GM18861 (cell line): ENCODE data around the gene SPTBN1.
A peak's percentile ranks its signal among the peaks of the same experiment; 100 is the strongest.

Source experiments
- ATAC-seq: cut with Tn5 transposase; IDR thresholded peaks from one replicate; pipeline ENCODE4 v1.9.1; 2021; ENCODE audit not compliant: unreplicated experiment

The SPTBN1 gene

GRCh38 chr2:54586494-54586893 lies 130.4 kb downstream of the SPTBN1 start:
- ATAC-seq, result no peak

GRCh38 chr2:54587171-54588016 lies 131.3 kb downstream of the SPTBN1 start:
- ATAC-seq, result no peak

DNA sequence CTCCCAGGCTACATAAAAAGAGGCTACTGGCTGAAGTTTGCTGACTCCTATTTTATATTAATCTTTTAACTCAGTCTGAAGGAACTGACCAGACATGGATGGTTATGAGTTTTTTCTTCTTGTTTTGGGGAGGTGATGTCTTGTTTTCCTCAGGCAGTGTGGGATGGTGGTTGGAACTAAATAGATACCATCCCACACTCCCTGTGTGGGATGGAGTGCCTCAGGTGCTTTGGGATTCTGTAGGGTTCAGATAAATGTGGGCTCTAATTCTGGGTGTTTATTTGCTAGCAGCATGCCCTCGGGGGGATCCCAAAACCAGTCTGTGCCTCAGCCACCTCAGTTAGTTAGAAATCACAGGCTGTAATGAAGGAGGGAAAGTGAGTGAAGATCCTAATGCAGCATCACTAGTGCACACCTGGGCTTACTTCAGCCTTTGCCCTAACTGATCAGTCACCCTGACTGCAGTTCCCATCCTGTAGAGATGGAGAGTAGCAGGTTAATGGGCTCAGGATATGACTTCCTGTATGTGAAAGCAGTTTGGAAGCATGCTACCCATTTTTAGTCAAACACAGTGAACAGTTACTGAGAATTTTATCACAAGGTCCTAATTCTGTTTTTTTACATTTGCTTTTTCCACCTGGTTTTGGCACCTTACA lies 132.2 kb downstream of the SPTBN1 start:
- peak; percentile 31 for ATAC-seq

DNA sequence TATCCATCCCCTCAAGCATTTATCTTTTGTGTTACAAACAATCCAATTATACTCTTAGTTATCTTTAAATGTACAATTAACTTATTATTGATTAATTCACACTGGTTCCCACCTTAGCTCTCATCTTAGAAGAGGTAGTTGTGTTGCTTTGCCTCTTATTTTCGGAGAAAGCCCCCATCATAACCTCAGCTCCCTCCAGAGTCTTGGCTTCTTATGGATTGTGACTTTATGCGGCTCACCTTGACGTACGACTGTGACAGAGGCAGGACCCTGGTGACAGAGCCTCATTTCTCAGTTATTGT lies 132.9 kb downstream of the SPTBN1 start:
- no peak for ATAC-seq

DNA sequence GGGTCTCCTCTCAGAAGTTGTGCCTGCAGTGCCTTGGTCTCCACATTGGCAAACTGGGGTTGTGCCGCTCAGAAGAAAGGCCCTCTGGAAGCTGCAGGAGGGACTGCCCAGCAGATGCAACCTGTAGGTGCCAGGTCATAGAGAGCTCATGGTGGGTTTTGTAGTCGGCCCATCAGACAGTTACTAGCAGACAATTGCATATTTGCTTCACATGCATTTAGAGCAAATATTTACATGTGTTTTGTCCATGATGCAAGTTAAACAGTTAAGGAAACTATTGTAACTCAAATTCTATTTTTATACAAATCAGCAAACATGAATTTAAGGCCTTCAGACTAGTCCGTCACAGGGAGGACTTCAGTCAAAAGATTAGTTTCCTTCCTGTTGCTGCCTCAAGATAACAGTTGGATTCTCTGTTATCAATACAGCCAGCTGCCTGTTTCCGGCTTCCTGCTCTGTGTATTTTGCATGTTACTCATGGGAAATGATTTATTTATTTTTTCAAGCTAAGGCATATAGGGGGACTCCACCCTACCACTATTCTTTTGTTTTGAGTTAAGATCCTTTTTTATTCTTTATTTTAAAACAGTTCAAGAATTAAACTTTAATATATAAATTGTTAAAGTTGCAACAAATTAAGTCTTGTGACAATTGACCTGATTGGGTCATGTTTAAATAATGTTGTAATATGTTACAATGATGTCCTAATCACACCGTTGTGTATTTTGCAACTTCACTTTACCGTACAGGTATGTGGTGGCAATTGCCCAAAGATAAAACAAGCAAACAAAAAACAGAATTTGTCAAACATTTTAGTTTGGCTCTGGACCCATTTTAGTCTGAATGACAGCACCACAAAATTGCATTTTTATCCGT lies 133.5 kb downstream of the SPTBN1 start:
- no peak for ATAC-seq

DNA sequence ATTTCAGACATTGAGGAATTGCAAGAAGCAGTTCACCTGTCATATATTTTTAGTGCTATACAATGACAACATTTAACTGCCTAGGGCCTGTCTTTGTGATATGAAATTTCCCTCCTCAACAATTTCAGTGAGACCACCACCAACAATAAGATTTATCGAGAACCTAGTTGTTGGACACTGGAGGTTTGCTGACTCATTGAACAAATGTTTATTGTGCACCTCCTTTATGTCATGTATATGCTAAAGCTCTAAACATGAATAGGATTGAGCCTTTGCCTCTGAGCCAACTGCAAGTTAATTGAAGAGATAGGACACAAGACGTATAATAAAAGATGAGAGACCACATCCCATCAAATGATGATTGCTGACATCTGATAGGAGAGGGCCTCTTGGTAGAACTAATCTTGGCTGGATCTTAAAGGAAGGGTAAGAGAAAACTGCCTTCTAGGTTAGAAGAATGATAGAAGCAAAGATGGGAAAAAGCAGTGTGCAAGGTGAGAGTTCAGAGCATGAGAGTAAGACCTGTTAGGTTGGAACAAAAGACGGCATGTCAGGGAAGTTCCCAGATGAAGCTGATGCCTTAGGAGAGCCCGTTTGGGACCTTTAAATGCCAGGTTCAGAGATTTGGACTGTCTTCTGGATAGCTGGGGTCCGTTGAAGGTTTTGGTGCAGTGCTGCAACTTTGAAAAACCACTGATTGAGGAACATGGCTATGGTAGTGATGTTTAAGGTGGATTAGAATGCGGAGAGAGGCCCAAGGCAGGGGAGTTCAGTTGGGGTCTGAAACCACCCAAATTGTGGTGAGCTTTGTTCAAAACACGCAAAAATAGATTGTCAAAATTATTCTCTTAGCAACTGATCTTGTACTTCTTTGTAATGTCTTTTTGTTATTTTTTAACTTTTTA lies 134.3 kb downstream of the SPTBN1 start:
- ATAC-seq, result no peak

GRCh38 chr2:54591551-54591950 lies 135.4 kb downstream of the SPTBN1 start:
- no peak for ATAC-seq

DNA sequence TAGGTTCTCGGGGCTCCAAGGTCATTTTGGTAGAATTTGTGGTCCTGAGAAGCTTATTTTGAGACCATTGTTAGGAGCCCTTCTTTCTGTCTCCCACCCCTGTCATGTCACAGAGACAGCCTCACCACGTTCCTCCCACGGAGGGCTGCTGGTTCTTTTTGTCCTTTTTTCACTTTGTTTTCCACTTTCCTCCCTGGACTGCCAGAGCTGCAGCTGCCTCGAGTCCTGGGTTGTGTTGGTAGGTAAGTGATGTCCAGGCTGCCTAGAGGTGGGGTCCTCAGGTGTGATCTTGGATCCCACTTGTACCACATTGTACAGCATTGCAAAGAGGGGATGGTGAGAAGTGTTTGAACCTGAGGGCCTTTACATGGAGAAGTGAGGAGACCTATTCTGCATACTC lies 137.1 kb downstream of the SPTBN1 start:
- ATAC-seq, result no peak

- ATAC-seq, result no peak
These were observed 137.9 kb downstream of the SPTBN1 start for GRCh38 chr2:54594048-54594447.

- no peak for ATAC-seq
These were observed 139.2 kb downstream of the SPTBN1 start for GRCh38 chr2:54595161-54595803.

DNA sequence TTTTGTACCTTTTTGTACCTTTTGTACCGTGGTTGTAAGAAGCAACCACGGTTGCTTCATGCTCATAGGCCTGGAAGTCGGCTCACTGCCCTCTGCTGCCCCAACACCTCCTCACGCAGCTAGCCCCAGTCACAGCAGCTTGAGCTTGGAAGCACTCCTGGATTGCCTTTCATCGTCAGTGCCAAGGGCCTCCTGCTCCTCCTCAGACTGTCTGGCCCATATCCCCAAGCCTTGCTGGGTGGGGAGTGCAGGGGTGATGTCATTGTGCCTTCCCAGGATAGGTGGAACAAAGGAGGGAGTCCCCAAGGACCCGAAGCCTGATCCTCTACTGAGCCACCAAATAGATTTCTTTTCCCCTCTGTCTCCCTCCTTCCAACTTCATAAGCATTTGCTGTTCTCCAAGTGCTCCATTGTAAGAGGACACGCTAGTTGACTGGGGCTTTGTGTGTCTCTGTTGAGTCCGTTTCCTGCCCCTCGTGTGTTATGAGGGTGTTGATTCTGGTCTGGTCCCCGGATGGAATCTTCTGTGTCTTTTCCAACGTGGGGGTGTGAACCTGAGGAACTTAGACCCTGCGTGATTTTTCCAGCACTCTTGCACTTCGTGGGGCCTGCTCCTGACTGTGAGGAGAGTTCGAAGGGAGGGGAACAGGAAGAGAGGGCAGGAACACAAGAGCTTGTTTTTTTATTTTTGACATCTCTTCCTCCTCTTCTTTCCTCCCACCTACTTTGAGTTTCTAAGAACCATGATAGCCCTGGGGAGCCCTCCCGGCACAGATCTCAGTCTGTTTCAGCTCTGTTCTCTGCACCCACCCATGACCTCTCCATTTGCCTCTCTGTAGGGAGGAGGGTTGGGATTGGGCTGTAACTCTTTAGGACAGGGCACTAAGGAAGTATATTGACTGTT lies 140.1 kb downstream of the SPTBN1 start:
- no peak for ATAC-seq

DNA sequence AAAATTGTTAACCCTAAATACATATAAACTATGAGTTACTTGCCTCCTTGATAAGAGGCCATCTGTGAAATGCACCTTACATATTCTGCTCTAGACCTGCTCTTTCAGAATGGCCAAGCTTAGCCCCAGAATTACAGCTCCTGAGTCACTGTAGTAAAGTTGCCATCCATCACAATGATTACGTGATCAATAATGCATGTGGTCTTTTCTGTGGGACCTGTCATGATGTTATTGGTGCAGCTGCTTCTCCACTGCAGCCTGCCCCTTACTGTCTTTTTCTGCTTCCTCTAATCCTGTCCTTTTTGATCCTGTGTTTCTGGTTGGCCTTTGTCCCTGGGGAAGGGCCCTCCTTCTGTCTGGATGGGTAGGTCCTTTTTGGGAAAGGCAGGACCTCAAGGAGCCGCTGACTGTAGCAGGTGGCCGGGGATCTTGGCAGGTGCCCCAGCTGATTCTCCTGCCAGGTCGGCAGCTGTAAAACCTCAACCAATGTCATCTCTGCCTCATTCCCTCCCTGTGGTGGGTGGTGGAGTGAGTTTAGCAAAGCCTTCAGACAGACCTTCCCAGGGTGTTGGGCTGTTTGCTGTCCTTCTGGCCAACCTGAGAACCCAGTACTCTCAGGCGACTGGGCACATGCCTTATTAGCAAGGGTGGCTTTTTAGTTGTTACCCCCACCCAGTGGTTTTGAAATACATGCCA lies 141.2 kb downstream of the SPTBN1 start:
- ATAC-seq, result no peak

DNA sequence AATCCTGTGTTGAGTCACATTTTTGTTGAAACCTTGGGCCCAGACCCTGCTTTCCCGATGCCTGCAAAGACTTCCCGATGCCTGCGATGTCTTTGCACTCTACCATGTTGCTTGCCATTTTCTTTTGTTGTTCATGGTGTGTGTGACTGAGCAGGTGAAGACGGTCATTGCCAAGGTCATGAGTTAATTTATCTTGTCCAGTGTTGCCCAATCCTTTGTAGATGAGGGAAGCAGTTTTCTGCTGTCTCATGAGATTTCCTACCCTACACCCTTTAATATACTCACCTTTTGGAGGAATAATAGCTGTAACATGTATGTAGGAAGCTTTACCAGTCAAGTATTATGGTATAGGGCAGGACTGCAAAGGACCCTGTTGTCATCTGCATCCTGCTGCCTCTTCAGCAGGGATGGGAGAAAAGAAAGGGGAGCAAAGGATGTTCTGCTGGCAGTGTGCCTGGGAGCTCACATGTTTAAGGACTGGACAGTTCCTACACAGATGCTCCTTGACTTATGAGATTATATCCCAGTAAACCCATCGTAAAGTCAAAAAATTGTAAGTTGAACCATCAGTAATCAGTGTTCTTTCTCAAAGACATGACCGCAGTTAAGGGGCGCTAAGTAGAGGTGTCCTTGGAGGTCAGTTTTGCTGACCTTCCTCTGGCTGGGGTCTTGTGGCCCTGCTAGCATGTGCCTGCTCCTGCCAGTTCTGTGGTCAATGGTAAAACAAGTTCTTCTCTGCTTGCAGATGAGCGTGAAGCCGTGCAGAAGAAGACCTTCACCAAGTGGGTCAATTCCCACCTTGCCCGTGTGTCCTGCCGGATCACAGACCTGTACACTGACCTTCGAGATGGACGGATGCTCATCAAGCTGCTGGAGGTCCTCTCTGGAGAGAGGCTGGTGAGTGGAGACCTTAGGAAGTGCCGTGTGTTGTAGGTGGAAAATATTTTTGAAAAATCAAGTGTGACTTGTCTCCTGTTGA lies 142.5 kb downstream of the SPTBN1 start:
- no peak for ATAC-seq

DNA sequence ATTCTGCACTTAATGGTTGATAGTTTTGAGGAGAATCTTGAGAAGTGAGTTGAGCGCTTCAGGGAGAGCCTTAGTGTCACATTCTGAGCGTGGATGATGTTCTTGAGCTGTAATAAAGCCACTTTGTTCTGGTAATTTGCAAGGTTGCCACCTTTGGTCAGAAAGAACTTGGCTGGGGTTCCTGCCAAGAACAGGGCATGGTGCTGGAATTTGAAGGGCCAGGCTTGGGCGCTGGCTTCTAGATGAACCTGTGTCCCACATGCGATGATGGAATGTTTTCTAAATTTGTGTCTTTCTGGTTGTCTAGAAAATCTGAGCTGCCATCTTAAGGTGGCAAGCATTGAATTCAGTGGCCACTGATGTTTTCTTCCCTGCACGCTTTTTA lies 143.2 kb downstream of the SPTBN1 start:
- ATAC-seq, result no peak

- ATAC-seq, result no peak
These were observed 143.8 kb downstream of the SPTBN1 start for GRCh38 chr2:54599914-54600313.

GRCh38 chr2:54601339-54601738 lies 145.2 kb downstream of the SPTBN1 start:
- peak; percentile 38 for ATAC-seq

DNA sequence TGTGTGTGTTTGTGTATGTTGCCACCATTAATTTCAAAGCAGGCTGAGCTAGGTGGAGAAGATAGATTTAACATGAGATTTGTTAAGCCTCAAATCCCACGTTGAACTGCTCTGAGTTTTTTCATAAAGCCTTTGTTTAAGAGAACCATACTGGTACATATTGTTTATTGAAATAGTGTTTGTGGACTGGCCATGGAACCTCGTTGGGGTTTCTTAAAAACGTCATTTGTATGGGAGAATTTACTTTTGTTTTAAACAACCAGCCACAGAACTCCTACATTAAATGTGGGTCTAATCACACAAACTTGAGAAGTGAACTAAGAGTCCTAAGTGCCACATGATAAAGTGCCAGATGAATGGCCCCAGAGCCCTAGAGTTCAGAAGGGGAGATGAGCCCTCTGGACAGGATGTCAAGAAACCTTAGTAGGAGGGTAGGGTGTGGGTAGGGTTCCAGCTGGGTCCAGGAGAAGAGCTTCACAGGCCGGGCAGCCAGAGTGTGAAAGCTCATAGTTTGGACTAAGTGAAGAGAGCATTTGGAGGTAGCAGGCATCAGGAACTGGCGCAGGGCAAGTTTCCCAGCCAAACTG lies 146.7 kb downstream of the SPTBN1 start:
- no peak for ATAC-seq
